Measurements from ENCODE around the gene CD2.

- no peak for TF ChIP-seq POLR2A (IDR thresholded peaks at IDR 0.05; ENCODE audit: low read depth)
- TF ChIP-seq CTCF (IDR thresholded peaks at IDR 0.05): no peak
Observed at GRCh38 chr1:116764466-116764898, 10.3 kb downstream of the CD2 start.

All from esophagus muscularis mucosa (tissue), 3 donors.